Mesothelial cell of epicardium (in vitro differentiated cells): ENCODE data around the gene SPG11. TPM values are rescaled to one million over a fixed set of nuclear protein-coding genes. Genes with fewer than 3 reads are reported as not detected.

Experiments used
- DNase-seq, 2 experiments: peaks; one replicate each; pipeline ENCODE4 v3.0.0; 2021; ENCODE audit warnings: low spot score in 2 of 2; ENCODE audit not compliant: unreplicated experiment in 2 of 2
- H3K27ac Mint-ChIP-seq: 2 replicates; pipeline ENCODE4 v1.8.0; 2021; ENCODE audit warnings: mixed read lengths
- H3K27me3 Mint-ChIP-seq: 2 replicates; pipeline ENCODE4 v1.8.0; 2021; ENCODE audit warnings: low read depth, mixed read lengths
- H3K36me3 Mint-ChIP-seq: 2 replicates; pipeline ENCODE4 v1.8.0; 2021; ENCODE audit warnings: mixed read lengths
- H3K4me1 Mint-ChIP-seq: 2 replicates; pipeline ENCODE4 v1.8.0; 2021; ENCODE audit warnings: mixed read lengths
- H3K4me3 Mint-ChIP-seq: 2 replicates; pipeline ENCODE4 v1.8.0; 2021; ENCODE audit warnings: mild to moderate bottlenecking, moderate library complexity, mixed read lengths
- H3K9me3 Mint-ChIP-seq: 2 replicates; pipeline ENCODE4 v1.8.0; 2021; ENCODE audit warnings: mixed read lengths
- total RNA-seq: library from RNA; stranded (reverse); gene quantifications from 3 replicates; pipeline ENCODE4 v1.2.1, GENCODE V29; 2021
- TF ChIP-seq, protein P1 (sequence below): fragments of 200-600 bp; sonication (generic); IDR thresholded peaks from one replicate; pipeline ENCODE4 v1.5.0; 2021; ENCODE audit warnings: antibody characterized with exemption; ENCODE audit not compliant: unreplicated experiment

The SPG11 gene, protein sequence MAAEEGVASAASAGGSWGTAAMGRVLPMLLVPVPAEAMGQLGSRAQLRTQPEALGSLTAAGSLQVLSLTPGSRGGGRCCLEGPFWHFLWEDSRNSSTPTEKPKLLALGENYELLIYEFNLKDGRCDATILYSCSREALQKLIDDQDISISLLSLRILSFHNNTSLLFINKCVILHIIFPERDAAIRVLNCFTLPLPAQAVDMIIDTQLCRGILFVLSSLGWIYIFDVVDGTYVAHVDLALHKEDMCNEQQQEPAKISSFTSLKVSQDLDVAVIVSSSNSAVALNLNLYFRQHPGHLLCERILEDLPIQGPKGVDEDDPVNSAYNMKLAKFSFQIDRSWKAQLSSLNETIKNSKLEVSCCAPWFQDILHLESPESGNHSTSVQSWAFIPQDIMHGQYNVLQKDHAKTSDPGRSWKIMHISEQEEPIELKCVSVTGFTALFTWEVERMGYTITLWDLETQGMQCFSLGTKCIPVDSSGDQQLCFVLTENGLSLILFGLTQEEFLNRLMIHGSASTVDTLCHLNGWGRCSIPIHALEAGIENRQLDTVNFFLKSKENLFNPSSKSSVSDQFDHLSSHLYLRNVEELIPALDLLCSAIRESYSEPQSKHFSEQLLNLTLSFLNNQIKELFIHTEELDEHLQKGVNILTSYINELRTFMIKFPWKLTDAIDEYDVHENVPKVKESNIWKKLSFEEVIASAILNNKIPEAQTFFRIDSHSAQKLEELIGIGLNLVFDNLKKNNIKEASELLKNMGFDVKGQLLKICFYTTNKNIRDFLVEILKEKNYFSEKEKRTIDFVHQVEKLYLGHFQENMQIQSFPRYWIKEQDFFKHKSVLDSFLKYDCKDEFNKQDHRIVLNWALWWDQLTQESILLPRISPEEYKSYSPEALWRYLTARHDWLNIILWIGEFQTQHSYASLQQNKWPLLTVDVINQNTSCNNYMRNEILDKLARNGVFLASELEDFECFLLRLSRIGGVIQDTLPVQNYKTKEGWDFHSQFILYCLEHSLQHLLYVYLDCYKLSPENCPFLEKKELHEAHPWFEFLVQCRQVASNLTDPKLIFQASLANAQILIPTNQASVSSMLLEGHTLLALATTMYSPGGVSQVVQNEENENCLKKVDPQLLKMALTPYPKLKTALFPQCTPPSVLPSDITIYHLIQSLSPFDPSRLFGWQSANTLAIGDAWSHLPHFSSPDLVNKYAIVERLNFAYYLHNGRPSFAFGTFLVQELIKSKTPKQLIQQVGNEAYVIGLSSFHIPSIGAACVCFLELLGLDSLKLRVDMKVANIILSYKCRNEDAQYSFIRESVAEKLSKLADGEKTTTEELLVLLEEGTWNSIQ (N-terminal part only)
- total RNA-seq = 84.6 to 90.0 TPM (median 85.9 TPM) in 3 replicates

DNA sequence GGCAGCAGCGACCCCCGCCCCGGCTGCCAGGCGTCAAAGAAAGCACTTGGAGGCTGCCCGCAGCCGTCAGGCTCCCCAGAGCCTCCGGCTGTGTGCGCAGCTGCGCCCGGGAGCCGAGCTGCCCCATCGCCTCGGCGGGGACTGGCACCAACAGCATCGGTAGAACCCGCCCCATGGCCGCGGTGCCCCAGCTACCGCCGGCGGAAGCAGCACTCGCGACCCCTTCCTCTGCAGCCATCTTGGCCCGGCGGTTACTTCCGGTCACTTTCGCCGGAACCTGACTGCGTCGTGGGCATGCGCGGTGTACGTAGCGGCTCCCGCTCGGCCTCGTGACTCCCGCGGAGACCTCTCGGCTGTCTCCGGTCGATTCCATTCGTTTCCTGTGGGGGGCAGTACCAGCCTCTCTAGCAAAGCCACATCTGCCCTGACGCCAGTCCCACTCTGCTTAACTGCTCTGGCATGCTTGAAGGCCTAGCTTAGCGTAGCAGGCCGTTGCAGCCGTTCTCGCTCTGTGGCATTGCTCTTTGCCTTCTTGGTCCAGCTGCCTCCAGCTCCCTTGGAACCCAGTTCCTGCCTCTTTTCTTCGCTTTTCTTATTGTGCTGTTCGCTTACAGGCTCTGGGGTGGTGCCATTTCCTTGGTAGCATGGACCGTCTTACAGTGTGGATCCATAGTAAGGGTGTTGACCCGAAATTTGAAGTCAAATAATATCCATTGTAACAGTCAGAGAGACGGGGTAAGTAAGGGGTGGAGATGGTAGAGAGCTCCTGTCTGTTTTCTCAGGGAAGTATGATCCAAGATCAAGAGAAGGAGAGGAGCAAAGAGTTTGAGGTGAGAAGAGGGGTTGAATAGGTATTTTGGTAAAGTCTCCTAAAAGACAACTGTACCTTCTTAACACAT, at the start of gene SPG11:
Gene SPG11 (minus strand): TSS at position 253 of the 899 bp plus-strand sequence. CDS start 15 bp downstream, at position 238.
- TF ChIP-seq, protein P1, sequence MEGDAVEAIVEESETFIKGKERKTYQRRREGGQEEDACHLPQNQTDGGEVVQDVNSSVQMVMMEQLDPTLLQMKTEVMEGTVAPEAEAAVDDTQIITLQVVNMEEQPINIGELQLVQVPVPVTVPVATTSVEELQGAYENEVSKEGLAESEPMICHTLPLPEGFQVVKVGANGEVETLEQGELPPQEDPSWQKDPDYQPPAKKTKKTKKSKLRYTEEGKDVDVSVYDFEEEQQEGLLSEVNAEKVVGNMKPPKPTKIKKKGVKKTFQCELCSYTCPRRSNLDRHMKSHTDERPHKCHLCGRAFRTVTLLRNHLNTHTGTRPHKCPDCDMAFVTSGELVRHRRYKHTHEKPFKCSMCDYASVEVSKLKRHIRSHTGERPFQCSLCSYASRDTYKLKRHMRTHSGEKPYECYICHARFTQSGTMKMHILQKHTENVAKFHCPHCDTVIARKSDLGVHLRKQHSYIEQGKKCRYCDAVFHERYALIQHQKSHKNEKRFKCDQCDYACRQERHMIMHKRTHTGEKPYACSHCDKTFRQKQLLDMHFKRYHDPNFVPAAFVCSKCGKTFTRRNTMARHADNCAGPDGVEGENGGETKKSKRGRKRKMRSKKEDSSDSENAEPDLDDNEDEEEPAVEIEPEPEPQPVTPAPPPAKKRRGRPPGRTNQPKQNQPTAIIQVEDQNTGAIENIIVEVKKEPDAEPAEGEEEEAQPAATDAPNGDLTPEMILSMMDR = peak; percentile 87
- peak within 1 kb of the TSS; percentile 98 for H3K4me3 Mint-ChIP-seq
- H3K9me3 Mint-ChIP-seq = no peaks in the 10 kb centered on the region
- H3K27ac Mint-ChIP-seq = peak within 1 kb of the TSS; percentile 99
- peaks cover 6% of the 10 kb centered on the region for H3K36me3 Mint-ChIP-seq
- peaks cover 16% of the 10 kb centered on the region for H3K4me1 Mint-ChIP-seq
- peaks cover 2% of the 10 kb centered on the region for H3K27me3 Mint-ChIP-seq
- peak; percentile 89 to 95 for DNase-seq

DNA sequence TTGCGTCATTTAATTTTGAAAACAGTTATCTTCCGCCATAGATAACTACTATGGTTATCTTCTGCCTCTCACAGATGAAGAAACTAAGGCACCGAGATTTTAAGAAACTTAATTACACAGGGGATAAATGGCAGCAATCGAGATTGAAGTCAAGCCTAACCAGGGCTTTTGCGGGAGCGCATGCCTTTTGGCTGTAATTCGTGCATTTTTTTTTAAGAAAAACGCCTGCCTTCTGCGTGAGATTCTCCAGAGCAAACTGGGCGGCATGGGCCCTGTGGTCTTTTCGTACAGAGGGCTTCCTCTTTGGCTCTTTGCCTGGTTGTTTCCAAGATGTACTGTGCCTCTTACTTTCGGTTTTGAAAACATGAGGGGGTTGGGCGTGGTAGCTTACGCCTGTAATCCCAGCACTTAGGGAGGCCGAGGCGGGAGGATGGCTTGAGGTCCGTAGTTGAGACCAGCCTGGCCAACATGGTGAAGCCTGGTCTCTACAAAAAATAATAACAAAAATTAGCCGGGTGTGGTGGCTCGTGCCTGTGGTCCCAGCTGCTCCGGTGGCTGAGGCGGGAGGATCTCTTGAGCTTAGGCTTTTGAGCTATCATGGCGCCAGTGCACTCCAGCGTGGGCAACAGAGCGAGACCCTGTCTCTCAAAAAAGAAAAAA, 49.0 kb upstream of the SPG11 start:
- peak overlapping the region; percentile 100 for H3K27ac Mint-ChIP-seq
- peaks cover 15% of the 10 kb centered on the region for H3K4me1 Mint-ChIP-seq
- no peaks in the 10 kb centered on the region for H3K9me3 Mint-ChIP-seq
- no peaks in the 10 kb centered on the region for H3K27me3 Mint-ChIP-seq
- H3K36me3 Mint-ChIP-seq = peaks cover 13% of the 10 kb centered on the region
- H3K4me3 Mint-ChIP-seq = peak overlapping the region; percentile 94
- DNase-seq = no peak
- TF ChIP-seq, protein P1 = no peak

DNA sequence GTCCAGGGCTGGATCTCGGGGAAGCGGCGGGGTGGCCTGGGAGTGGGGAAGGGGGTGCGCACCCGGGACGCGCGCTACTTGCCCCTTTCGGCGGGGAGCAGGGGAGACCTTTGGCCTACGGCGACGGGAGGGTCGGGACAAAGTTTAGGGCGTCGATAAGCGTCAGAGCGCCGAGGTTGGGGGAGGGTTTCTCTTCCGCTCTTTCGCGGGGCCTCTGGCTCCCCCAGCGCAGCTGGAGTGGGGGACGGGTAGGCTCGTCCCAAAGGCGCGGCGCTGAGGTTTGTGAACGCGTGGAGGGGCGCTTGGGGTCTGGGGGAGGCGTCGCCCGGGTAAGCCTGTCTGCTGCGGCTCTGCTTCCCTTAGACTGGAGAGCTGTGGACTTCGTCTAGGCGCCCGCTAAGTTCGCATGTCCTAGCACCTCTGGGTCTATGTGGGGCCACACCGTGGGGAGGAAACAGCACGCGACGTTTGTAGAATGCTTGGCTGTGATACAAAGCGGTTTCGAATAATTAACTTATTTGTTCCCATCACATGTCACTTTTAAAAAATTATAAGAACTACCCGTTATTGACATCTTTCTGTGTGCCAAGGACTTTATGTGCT, 48.4 kb upstream of the SPG11 start:
- DNase-seq = peak; percentile 21 to 57
- H3K27ac Mint-ChIP-seq = peak overlapping the region; percentile 100

DNA sequence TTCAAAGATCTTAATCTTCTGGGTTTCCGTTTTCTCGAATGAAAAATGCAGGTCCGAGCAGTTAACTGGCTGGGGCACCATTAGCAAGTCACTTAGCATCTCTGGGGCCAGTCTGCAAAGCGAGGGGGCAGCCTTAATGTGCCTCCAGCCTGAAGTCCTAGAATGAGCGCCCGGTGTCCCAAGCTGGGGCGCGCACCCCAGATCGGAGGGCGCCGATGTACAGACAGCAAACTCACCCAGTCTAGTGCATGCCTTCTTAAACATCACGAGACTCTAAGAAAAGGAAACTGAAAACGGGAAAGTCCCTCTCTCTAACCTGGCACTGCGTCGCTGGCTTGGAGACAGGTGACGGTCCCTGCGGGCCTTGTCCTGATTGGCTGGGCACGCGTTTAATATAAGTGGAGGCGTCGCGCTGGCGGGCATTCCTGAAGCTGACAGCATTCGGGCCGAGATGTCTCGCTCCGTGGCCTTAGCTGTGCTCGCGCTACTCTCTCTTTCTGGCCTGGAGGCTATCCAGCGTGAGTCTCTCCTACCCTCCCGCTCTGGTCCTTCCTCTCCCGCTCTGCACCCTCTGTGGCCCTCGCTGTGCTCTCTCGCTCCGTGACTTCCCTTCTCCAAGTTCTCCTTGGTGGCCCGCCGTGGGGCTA, 47.8 kb upstream of the SPG11 start, which contains the start of the genes B2M and PATL2:
Gene B2M (plus strand): TSS at position 422 of the 647 bp plus-strand sequence. CDS start 30 bp downstream, at position 452.
Gene PATL2 (minus strand): TSS at position 228 of the 647 bp plus-strand sequence. CDS start 34,833 bp downstream, outside the sequence.
- Mint-ChIP-seq H3K9me3 (no peaks in the 10 kb centered on the region), H3K4me1 (peaks cover 15% of the 10 kb centered on the region), H3K36me3 (peaks cover 7% of the 10 kb centered on the region), H3K27me3 (no peaks in the 10 kb centered on the region), H3K27ac (peak within 1 kb of the TSS; percentile 100), H3K4me3 (peak within 1 kb of the TSS; percentile 94)
- TF ChIP-seq, protein P1 = no peak
- peak; percentile 87 to 99 for DNase-seq

More for the DNA sequence above, 48.4 kb upstream of the SPG11 start:
- Mint-ChIP-seq H3K36me3 (peaks cover 9% of the 10 kb centered on the region), H3K27me3 (no peaks in the 10 kb centered on the region), H3K4me1 (peaks cover 15% of the 10 kb centered on the region), H3K4me3 (peak overlapping the region; percentile 94), H3K9me3 (no peaks in the 10 kb centered on the region)
- TF ChIP-seq, protein P1 = no peak
